NCI-H146 treated with DMSO at 0.1 percent for 48 hours (cell line): ENCODE measurements around the gene TEN1.
"Not testable (repeated sequence)": the region's sequence is repeated elsewhere in the genome, so short reads cannot be mapped to it uniquely, and the experiment has no call there.

Experiments
- DNase-seq: peaks from one replicate; lab custom pipeline; 2025; ENCODE audit not compliant: unreplicated experiment; lab: John Stamatoyannopoulos, UW

TEN1 gene

DNA sequence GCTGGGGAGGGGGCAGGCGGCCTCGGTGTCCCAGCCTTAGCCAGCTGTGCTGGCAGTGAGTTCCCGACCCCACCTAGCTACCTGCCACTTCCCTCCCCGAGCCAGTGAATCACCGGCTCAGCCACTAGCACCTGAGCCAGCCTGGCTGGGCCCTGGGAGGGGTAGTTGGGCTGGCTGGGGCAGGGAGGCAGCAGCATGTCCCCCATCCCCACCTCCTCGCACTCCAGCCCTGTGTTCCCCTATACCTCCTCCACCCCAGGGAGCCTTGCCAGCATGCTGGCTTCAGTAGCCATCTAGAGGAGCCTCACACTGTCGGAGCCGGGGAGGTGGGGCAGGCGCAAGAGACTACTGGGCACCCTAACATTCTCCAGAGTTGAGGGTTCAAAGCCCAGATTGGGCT, 45.3 kb downstream of the TEN1 start:
- DNase-seq = no peak

DNA sequence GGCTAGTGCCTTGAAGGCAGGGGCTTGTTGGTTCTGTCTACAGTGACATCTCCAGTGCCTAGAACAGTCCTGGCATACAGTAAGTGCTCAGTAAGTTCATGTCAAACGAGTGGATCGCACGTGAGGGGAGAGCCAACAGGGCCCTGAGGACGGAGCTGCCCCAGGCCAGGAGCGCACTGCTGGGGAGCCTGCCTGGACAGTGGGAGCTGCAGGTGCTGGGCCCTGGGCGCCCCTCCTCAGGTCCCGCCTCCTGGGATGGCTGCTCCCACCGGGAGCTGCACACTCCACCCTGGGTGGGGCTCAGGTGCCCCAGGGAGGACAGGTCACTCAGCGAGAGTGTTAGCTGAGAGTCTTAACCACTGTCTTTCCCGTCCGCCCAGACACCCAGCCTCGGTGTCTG, 46.3 kb downstream of the TEN1 start:
- DNase-seq = no peak

DNA sequence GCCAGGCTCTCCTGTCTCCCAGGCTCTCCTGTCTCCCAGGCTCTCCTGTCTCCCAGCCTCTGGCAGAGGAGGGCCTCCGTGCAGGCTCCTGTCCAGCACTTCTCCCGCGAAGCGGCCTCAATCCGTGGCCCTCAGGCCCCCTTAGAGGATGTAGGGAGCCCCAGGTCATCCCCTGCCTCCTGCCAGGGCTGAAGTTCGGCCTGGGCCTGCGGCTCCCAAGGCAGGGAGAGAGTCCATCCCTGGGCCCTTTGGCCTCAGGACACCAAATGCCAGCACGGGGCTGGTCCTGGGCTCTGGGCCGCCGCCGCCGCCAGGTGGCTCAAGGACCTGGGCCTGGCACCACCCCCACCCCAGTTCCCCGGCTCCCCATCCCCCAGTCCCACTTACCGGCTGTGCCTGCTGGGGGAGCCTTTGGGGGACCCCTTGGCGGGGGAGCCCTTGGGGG, 47.7 kb downstream of the TEN1 start:
- DNase-seq = no peak

DNA sequence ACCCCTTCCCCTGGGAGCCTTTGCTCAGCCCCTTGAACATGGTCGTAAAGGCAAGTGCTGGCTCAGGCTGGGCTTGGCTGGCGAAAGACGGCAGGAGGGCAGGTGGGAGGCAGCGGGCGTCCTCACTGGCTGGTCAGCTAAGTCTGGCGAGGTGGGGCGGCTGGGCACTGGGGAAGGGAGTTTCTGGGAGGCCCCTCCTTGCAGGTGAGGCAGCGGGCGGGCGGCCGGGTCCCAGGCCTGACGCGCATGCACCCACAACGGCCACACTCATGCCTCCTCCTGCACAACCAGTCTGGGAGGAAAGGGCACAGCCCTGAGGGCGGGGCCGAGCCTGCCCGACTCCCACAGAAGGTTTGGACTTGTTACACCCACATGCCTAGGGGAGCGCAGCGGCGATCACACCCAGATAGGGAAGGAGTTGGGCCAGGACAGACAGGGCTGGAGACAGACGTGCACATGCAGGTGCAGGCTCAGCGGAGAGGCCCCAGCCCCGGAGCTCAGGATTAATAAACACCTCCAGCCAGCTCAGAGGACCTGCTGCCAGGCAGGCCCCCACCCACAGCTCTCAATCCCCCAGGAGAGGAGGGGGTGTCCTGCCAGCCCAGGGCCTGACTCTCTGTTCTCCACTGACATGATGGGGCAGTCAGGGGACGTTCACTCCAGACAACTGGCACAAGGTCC, 48.3 kb downstream of the TEN1 start, which contains the start of gene EVPL:
Gene EVPL (minus strand): TSS at position 148 of the 681 bp plus-strand sequence. CDS start 108 bp downstream, at position 40.
- no peak for DNase-seq

DNA sequence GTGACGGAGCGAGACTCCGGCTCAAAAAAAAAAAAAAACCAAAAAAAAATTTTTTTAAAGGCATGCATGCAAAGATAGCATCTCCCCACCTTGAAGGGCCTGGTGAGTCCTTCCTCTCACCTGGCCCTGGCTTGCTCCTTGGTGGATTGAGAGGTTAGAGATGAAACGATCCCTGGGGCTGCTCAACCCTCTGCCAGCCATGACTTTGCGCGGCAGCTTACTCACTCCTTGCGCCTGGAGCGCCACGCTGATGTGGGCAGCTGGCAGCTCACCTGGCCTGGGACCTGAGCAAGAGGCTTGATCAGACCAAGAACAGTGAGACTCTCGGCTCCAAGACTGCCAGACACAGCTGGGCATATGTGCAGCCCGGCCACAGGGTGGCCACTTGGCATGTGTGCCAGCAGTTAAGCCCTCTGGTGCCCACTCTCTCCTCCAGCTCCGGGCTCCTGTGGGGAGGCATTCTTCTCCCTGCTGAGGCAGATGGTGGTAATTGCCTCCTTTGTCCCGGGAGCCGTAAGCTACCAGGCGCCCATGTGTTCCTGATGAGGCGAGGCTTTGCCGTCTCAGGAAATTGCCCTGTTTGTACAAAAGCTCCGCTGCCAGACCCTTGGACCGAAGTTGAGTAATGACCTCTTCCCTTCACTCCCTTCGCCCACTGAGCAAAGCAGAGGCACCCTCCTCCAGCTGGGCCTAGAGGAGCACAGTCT, 53.2 kb downstream of the TEN1 start:
- DNase-seq = peak; percentile 44

DNA sequence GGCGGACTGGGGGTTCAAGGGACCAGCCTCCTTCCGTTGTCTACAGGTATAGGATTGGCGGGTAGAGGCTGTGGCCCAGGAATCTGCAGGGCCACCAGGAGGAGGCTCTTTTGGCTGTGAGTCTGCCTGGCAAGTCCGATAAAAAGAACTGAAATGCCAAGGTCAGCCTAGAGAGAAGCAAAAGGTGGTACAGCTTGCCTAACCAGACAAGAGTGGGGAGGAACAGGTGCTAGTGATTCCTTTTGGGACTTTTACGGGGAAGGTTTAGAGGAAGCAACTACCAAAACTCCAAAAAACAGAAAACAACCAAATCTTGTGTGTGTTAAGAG, 53.7 kb downstream of the TEN1 start:
- DNase-seq = no peak

DNA sequence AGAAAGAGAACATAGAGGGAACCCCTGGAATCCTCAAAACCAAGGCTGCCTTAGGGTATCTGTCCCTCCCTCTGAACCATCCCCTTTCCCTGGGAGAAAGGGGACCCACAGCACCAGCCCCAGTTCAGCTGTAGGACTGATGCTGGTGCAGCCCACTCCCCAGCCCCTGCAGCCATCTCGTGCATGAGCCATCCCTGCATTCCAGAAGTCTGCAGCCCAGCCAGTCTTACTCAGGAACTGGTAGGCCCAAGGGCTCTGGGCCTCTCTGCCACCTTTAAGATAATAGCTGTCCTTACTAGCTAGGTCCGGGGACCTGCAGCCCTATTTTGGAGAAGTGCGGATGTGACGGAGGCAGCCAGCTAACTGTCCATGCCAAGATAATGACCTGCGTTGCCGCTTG, 54.1 kb downstream of the TEN1 start:
- no peak for DNase-seq

DNA sequence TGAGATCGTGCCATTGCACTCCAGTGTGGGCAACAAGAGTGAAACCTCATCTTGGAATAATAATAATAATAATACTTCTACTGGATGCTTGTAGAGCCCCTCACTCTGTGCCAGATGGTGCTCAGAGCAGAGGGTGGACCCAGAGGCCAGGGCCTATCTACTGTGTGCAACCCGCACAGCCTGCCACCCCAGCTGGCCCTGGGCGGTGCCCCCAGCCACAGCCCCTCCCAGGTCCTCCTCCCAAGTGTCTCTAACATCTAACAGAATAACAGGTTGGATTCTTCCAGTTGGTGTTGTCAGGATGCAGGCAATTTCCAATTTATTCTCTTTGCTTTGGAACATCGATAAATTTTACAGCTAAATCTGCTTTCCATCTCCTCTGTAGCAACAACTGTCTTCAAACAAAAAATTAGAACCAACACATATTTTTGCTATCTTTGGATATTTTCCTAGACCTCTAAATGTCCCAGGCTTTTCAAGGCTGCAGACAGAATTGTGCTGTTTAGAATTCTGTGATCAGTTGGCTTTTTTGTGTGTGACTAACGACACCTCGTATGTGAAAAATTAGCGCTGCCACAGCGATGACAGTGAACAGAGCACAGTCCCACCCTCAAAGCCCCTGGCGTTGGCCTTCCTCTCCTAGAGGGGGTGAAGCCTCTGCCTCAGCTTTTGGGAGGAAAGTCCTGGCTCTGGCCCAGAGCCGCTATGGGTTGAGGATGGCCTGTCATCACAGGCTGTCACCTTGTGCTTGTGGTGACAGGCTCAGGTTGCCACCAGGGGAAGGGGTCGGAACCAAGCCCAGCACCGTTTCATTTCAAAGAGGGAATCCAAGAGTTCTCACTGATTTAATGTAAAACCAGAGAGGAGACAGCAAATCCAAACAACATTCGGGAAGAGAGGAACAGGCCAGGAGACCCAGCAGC, 55.6 kb downstream of the TEN1 start:
- DNase-seq = no peak

DNA sequence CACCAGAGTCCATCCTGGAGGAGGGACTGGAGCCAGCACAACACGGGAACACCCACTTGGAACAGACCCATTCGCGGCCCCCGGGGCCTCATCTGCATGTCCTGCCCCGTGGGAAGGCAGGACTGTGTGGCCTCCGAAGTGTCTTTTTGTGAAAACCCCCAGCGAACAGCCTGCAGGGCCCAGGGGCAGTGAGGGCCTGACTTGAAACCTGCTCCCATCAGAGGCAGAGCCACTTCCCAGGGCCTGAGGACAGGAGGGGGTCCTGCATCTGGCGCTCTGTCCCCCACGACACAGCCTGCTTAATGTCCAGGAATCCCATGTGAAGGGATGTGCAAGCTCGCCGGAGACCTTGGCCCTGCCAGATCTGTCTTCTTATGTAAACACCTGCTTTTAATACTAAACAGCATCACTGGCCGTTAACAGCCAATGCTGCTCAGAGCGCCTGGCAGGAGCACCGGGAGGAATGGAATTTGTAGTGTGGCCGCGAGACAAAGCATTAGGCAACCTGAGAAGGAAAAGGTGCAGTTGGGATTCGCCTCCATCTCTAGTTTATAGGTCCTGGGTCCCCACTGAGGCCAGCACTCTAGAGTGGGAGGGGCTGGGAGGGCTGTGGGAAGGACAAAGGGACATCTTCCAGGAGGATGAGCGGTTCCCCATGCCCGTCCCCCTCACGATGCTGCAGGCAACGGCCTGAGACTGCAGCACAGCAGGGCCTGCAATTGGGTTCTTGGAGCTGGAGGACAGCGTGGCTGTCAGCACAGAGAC, 57.6 kb downstream of the TEN1 start:
- no peak for DNase-seq

DNA sequence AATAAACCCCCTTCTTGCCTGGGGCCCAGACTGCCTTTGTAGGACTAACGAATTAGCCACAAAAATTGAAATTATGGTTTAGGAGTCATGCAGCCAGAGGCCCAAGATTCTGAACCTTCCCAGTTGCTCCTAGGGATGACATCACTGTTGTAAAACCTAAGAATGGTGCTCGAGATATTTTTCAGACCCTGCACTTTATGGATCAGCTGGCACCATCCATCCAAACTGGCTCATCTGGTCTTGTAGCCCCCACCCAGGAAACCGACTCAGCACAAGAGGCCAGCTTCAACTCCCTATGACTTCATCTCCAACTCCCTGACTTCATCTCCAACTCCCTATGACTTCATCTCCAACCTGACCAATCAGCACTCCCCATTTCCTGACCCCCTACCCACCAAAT, 59.0 kb downstream of the TEN1 start:
- no peak for DNase-seq

DNA sequence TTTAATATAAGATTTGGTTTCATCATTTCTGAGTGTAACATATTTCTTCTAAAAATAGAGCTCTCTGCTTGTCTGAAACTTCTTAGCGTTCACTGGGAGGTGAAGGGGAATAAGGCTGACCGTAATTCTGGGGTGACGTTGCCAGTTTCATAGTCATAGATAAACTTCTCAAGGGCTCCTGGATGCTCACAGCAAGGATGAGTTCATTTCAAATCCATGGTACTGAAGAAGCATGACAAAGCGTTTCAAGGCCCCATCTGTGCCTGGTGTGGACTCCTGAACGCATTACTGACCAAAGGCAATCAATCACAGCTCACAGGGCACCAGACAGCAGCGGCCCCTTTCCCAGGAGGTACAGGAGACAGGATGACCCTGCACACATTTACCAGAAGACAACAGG, 60.1 kb downstream of the TEN1 start:
- DNase-seq = no peak

DNA sequence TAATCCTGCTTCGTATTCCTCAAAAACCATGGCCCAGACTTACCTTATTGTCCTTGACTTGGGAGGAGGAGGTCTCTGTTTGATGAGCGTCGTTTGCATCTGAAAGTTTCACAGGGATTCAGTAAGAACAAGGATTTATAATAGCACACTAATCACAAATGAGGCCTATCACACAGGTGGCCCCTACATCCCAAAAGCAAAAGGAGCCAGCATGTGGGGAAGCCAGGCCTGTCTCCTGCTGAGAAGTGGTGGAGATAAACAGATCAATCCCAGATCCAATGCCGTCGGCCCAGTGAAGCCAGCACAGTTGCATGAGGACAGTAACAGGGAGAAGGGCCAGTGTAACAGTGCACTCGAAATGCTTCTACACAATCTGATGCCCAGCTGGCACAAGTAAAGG, 61.3 kb downstream of the TEN1 start:
- no peak for DNase-seq

DNA sequence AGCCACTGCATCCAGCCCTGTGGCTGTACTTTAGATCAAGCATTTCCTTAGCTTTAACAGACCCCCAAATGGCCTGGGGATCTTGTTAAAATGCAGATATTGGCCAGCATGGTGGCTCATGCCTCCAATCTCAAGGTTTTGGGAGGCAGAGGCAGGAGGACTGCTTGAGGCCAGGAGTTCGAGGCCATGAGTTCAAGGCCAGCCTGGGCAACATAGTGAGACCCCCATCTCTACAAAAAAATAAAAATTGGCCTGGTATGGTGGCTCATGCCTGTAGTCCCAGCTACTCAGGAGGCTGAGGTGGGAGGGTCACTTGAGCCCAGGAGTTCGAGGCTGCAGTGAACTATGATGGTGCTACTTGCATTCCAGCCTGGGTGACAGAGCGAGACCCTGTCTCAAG, 63.8 kb downstream of the TEN1 start:
- DNase-seq = not testable (repeated sequence)

DNA sequence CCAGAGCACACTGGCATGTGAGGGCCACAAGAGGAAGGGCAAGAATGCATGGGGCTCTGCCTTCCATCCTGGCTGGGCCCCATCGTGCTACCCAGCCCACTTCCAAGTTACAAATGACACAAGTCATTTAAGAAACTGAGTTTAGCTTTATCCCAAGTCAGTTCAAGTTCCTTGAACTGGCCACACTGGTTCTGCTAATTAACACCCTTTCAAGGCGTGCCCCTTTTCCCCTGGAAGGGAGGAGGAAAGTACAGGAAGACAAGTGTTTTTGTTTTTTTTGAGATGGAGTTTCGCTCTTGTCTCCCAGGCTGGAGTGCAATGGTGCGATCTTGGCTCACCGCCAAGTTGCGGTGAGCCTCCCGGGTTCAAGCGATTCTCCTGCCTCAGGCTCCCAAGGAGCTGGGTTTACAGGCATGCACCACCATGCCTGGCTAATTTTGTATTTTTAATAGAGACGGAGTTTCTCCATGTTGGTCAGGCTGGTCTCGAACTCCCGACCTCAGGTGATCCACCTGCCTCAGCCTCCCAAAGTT, 65.5 kb downstream of the TEN1 start:
- DNase-seq = not testable (repeated sequence)

DNA sequence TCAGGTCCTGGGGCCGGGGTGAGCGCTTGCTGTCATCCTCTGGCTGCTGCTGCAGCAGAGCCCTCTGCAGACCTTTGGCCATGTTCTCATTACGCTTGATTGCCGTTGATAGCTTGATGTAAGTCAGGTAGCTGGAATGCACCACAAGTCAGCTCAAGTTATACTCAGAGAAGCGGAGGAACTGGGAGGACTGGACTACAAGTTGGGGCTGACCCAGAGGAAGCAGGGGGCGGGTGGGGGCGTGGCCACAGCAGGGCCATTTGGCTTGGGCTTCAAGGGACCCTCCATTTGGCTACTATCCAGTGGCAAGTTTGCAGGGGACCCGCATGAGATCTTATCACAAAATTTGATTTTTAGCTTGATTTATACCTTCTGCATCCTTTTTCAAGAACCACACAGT, 67.0 kb downstream of the TEN1 start:
- no peak for DNase-seq

DNA sequence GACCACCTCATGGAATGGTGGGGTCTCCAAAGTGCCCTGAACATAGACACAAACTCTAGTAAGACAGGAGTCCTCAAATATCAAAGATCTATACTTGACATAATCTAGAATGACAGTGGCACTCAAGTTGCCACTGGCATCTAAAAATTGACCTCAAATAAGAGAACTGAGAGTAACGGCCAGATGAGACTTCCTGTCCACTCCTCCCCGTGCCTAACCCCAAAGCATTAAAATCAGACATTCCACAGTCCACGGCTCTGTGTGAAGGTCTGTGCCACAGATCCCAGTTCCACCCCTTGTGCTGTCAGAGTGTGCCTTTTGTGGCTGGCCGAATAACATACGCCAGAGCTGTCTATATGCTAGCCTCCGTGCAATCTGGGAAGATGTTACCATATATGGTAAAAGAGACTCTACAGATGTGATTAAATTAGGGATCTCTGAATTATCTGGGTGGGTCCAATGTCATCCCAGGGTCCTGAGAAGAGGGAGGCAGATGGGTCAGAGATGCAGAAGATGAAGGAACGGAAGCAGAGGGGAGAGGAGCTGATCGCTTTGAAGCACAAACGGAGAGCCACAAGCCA, 69.1 kb downstream of the TEN1 start:
- DNase-seq = no peak

DNA sequence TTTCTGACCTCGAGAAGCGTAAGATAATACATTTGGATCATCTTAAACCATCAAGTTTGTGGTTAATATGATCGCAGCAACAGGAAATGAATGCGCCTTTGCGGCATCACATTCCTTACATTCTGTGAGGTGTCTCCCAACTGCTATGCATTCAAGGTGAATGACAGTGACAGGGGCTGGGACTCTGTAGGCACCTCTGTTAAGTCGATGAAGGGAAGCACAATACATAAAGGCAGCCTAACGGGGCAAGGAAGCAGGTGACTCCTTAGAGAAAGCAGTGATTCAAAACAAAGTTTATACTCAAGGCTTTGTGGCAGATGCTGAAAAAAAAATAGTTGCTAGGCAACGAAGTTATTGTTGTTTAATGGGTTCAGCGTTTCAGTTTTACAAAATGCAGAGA, 69.7 kb downstream of the TEN1 start:
- DNase-seq = no peak

DNA sequence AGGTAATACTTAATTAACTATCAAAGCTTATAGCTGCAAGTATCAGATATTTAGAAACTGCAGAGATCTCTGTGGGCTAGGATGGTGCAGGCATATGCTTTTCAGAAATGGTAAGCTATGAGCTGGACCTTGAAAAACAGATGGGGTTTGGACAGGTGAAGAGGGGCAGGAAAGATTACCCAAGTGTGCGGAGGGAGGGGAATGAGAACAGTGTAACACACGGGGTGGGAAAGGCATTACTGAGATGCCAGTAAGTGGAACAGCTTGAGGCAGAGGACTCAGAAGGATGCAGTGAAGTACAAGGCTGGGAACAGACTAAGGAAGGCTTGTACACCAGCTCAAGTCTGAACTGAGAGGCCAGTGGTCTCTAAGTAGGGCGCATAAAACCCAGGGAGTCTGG, 70.2 kb downstream of the TEN1 start:
- DNase-seq = no peak

DNA sequence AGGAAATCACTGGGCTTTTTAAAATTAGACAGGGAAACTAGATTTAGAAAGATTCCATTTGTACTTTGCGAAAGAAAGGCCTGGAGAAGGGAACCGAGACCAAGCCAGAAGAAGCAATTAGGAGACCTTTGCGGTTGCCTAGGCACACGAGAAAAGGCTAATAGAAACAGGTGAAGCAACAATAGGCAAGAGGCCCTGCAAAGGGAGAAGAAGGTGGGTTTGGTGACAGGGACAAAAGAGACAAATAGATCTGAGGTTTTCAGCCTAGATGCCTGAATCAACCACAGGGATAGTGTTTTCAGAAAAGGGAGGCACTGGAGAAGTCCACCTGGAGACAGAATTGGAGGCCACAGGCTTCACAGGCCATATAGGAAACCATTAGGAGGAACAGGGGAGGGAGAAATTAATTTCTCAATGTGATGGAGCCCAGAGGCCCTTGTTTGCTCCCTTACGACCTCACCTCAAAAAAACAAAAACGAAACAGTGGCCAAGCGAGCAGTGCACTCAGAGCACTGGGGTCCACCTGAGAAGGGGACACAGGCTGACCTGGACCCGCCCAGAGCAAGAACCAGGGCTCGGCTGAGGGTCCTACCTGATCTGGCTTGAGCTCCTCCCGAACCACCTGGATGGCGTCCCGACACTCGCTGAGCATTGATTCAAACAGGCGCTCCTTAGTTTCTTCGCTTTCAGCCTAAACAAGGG, 70.9 kb downstream of the TEN1 start:
- no peak for DNase-seq
